GM19025 (cell line): Measurements from ENCODE around the gene CPNE5.
"Not testable (repeated sequence)": the region's sequence is repeated elsewhere in the genome, so short reads cannot be mapped to it uniquely, and the experiment has no call there.

Experiments
- ATAC-seq: cut with Tn5 transposase; IDR thresholded peaks from one replicate; pipeline ENCODE4 v1.9.1; 2021; ENCODE audit warnings: mild to moderate bottlenecking, low read depth, moderate library complexity; ENCODE audit not compliant: unreplicated experiment

The CPNE5 gene

GRCh38 chr6:36731622-36732310 lies 107.5 kb downstream of the CPNE5 start:
- no peak for ATAC-seq

GRCh38 chr6:36730424-36731380 lies 108.5 kb downstream of the CPNE5 start:
- ATAC-seq = no peak

GRCh38 chr6:36729161-36729524 lies 110.1 kb downstream of the CPNE5 start:
- ATAC-seq = no peak

GRCh38 chr6:36728289-36729160 lies 110.7 kb downstream of the CPNE5 start:
- no peak for ATAC-seq

- ATAC-seq = no peak
Observed at GRCh38 chr6:36727505-36728021, 111.7 kb downstream of the CPNE5 start.

GRCh38 chr6:36725581-36725980 lies 113.7 kb downstream of the CPNE5 start:
- ATAC-seq = no peak

- no peak for ATAC-seq
Observed at GRCh38 chr6:36724514-36725390, 114.5 kb downstream of the CPNE5 start.

- not testable (repeated sequence) for ATAC-seq
Observed at GRCh38 chr6:36723992-36724391, 115.3 kb downstream of the CPNE5 start.

GRCh38 chr6:36722879-36723278 lies 116.4 kb downstream of the CPNE5 start:
- no peak for ATAC-seq

- no peak for ATAC-seq
Observed at GRCh38 chr6:36722365-36722764, 116.9 kb downstream of the CPNE5 start.

- no peak for ATAC-seq
Observed at GRCh38 chr6:36721369-36722140, 117.7 kb downstream of the CPNE5 start.

- ATAC-seq = no peak
Observed at GRCh38 chr6:36720251-36721141, 118.7 kb downstream of the CPNE5 start.

GRCh38 chr6:36719126-36719525 lies 120.1 kb downstream of the CPNE5 start:
- no peak for ATAC-seq

- ATAC-seq = no peak
Observed at GRCh38 chr6:36718560-36718959, 120.7 kb downstream of the CPNE5 start.

- no peak for ATAC-seq
Observed at GRCh38 chr6:36717871-36718540, 121.2 kb downstream of the CPNE5 start.

GRCh38 chr6:36717231-36717825 lies 121.9 kb downstream of the CPNE5 start:
- no peak for ATAC-seq
